Bronchial epithelial cell (primary cell): ENCODE data around the gene ZNF618. TPM values are rescaled to one million over a fixed set of nuclear protein-coding genes. Genes with fewer than 3 reads are reported as not detected.

Experiments used
- DNase-seq: peaks from one replicate; pipeline ENCODE4 v3.0.0-alpha.2; 2010; ENCODE audit warnings: low read depth
- FAIRE-seq: peaks from 2 replicates; lab custom pipeline; 2011; peaks lifted over from hg19 to GRCh38; lab: Jason Lieb, UNC
- H3K27me3 ChIP-seq: 2 replicates; pipeline ENCODE4 v1.5.1; 2011; ENCODE audit warnings: low read length; ENCODE audit not compliant: control insufficient read depth, insufficient read depth
- H3K36me3 ChIP-seq: 2 replicates; pipeline ENCODE4 v1.5.1; 2011; ENCODE audit warnings: low read length; ENCODE audit not compliant: control insufficient read depth, insufficient read depth
- H3K4me3 ChIP-seq: 2 replicates; pipeline ENCODE4 v1.5.1; 2011; ENCODE audit warnings: mild to moderate bottlenecking, low read depth, low read length, control low read depth
- total RNA-seq: library from RNA; depleted of rRNA; stranded (reverse); fragments of >200 nt; gene quantifications from 2 replicates; pipeline ENCODE4 v1.2.1, GENCODE V29; 2014
- TF ChIP-seq, protein P1 (sequence below): IDR thresholded peaks from 2 replicates; pipeline ENCODE4 v1.5.1; 2011; ENCODE audit warnings: mild to moderate bottlenecking, moderate library complexity, low read length, control low read depth, inconsistent platforms; ENCODE audit not compliant: insufficient read depth, severe bottlenecking

ZNF618 gene
- total RNA-seq, 1 donor from 2014 or later, result 1.6 TPM

DNA sequence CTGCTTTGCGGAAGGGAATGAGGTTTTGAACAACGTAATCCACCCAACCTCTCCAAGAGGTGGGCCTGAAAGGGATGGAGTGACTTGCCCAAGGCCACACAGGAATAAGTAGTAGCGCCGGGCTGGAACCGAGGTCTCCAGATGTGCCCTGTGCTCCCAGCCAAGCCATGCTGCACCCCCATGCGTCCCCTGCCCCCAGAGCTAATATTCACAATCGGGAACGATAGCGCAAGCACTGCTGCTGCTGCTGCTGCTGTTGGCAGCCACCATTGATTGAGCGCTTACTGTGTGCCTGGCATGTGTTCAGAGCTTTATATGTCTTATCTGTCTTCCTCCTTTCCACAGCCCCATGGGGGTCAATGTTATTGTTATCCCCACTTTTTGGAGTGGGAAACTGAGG, 158.1 kb downstream of the ZNF618 start:
- FAIRE-seq (peak; percentile 23), DNase-seq (no peak)
- peaks cover 5% of the 10 kb centered on the region for H3K36me3 ChIP-seq
- no peaks in the 10 kb centered on the region for H3K27me3 ChIP-seq
- H3K4me3 ChIP-seq, result no peak overlapping the region
- TF ChIP-seq, protein P1, sequence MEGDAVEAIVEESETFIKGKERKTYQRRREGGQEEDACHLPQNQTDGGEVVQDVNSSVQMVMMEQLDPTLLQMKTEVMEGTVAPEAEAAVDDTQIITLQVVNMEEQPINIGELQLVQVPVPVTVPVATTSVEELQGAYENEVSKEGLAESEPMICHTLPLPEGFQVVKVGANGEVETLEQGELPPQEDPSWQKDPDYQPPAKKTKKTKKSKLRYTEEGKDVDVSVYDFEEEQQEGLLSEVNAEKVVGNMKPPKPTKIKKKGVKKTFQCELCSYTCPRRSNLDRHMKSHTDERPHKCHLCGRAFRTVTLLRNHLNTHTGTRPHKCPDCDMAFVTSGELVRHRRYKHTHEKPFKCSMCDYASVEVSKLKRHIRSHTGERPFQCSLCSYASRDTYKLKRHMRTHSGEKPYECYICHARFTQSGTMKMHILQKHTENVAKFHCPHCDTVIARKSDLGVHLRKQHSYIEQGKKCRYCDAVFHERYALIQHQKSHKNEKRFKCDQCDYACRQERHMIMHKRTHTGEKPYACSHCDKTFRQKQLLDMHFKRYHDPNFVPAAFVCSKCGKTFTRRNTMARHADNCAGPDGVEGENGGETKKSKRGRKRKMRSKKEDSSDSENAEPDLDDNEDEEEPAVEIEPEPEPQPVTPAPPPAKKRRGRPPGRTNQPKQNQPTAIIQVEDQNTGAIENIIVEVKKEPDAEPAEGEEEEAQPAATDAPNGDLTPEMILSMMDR, result no peak

GRCh38 chr9:114034661-114035062, 158.6 kb downstream of the ZNF618 start:
- no peak for FAIRE-seq
- Histone ChIP-seq H3K36me3 (peaks cover 5% of the 10 kb centered on the region), H3K27me3 (no peaks in the 10 kb centered on the region), H3K4me3 (no peak overlapping the region)
- TF ChIP-seq, protein P1, result no peak
- DNase-seq, result no peak

DNA sequence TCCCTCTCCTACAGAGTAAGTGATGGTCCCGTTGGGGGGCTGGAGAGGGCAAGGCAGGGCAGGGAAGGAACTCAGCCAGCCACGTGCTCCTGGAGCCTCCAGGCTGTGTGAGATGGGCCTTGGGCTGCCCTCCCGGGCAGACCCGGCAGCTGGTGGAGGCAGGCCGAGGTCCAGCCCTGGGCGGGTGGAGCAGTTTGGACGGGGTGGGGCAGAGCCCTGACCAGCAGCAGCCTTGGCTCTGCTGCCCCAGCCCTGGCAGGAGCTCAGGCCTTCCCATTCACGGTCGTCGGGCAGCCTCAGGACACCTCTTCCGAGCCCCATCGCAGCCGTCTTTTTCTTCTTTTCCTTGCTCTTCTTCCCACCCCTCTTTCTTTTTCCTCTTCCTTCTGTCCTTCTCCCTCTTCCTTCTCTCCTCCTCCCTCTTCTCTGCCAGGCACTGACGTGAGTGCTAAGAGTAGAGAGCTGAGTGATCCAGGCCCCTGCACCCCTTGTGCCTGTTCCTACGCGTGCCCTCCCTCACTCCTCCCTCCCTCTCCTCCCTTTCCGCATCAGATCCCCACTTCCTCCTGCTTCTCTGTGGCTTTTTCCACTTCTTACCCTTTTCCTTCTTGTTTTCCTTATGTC, 159.2 kb downstream of the ZNF618 start:
- no peak for DNase-seq
- H3K27me3 ChIP-seq, result no peaks in the 10 kb centered on the region
- no peak for FAIRE-seq
- H3K36me3 ChIP-seq, result peaks cover 5% of the 10 kb centered on the region
- no peak overlapping the region for H3K4me3 ChIP-seq
- TF ChIP-seq, protein P1, result no peak

- no peaks in the 10 kb centered on the region for H3K27me3 ChIP-seq
- peak; percentile 55 for FAIRE-seq
- TF ChIP-seq, protein P1, result no peak
- no peak for DNase-seq
- H3K36me3 ChIP-seq, result peaks cover 4% of the 10 kb centered on the region
- H3K4me3 ChIP-seq, result no peak overlapping the region
Measured at GRCh38 chr9:114035845-114036801, 160.0 kb downstream of the ZNF618 start.

GRCh38 chr9:114037249-114037648, 161.1 kb downstream of the ZNF618 start:
- DNase-seq (no peak), FAIRE-seq (peak; percentile 40)
- Histone ChIP-seq H3K27me3 (no peaks in the 10 kb centered on the region), H3K4me3 (no peak overlapping the region), H3K36me3 (peaks cover 4% of the 10 kb centered on the region)
- TF ChIP-seq, protein P1, result no peak
